HG02678 (cell line): ENCODE measurements around the gene KRTAP5-9.
"Not testable (repeated sequence)": the region's sequence is repeated elsewhere in the genome, so short reads cannot be mapped to it uniquely, and the experiment has no call there.

ENCODE experiments used
- ATAC-seq: cut with Tn5 transposase; IDR thresholded peaks from one replicate; pipeline ENCODE4 v1.9.1; 2021; ENCODE audit warnings: mild to moderate bottlenecking, moderate library complexity; ENCODE audit not compliant: unreplicated experiment

Gene KRTAP5-9

GRCh38 chr11:71581826-71582225, 33.6 kb downstream of the KRTAP5-9 start:
- ATAC-seq, result no peak

- no peak for ATAC-seq
Observed at GRCh38 chr11:71582309-71582895, 34.2 kb downstream of the KRTAP5-9 start, which contains the start of gene KRTAP5-11. KRTAP5-11 (minus strand) TSS chr11:71582875; CDS start chr11:71582837, 38 bp downstream.

GRCh38 chr11:71582969-71583368, 34.7 kb downstream of the KRTAP5-9 start:
- ATAC-seq, result not testable (repeated sequence)

- not testable (repeated sequence) for ATAC-seq
Observed at GRCh38 chr11:71585673-71586072, 37.5 kb downstream of the KRTAP5-9 start.

- ATAC-seq, result not testable (repeated sequence)
Observed at GRCh38 chr11:71588314-71588713, 40.1 kb downstream of the KRTAP5-9 start.

- ATAC-seq, result not testable (repeated sequence)
Observed at GRCh38 chr11:71588822-71589545, 40.8 kb downstream of the KRTAP5-9 start.

- not testable (repeated sequence) for ATAC-seq
Observed at GRCh38 chr11:71589546-71589920, 41.3 kb downstream of the KRTAP5-9 start.
